Tibial artery (tissue), 4 donors: Measurements from ENCODE around the gene FOXD1.
"Not testable (repeated sequence)": the region's sequence is repeated elsewhere in the genome, so short reads cannot be mapped to it uniquely, and the experiment has no call there.

Source experiments
- DNase-seq, 2 donors: peaks; one replicate each; pipeline ENCODE4 v3.0.0-alpha.2; 2019
- H3K27ac ChIP-seq, 2 donors: fragments of 200-600 bp; sonication (generic) in 1 of 2; 1 replicate in 1 of 2; 2 replicates in 1 of 2; pipeline ENCODE4 v1.5.1; 2018 to 2019; ENCODE audit warnings: mild to moderate bottlenecking in 1 of 2
- H3K27me3 ChIP-seq, 2 donors: fragments of 200-600 bp; sonication (generic) in 1 of 2; one replicate each; pipeline versions ENCODE4 v1.5.1 to v1.6.0; 2016 to 2019
- H3K36me3 ChIP-seq, 3 donors: fragments of 200-600 bp; sonication (generic) in 2 of 3; one replicate each; pipeline ENCODE4 v1.5.1; 2016 to 2019; ENCODE audit warnings: mild to moderate bottlenecking in 2 of 3
- H3K4me1 ChIP-seq, 4 donors: fragments of 200-600 bp; sonication (generic) in 2 of 4; 1 replicate in 3 of 4; 2 replicates in 1 of 4; pipeline ENCODE4 v1.5.1; 2016 to 2019
- H3K4me3 ChIP-seq, 2 donors: fragments of 200-600 bp; sonication (generic) in 1 of 2; 1 replicate in 1 of 2; 2 replicates in 1 of 2; pipeline ENCODE4 v1.5.1; 2018 to 2019; ENCODE audit warnings: mild to moderate bottlenecking in 2 of 2
- H3K9me3 ChIP-seq, 3 donors: fragments of 200-600 bp; sonication (generic) in 1 of 3; one replicate each; pipeline ENCODE4 v1.5.1; 2016 to 2019
- intact Hi-C: fragments of 100-400 bp; cut with DNase I; formaldehyde crosslinking; loops from one replicate; pipeline ENCODE4 v1.15.0; 2023; ENCODE audit warnings: low total_unique reads
- TF ChIP-seq, protein P1 (sequence below), 2 experiments: fragments of 200-600 bp in 1 of 2; fragments of 450-650 bp in 1 of 2; IDR thresholded peaks; one replicate each; pipeline ENCODE4 v1.5.1; 2017 to 2019; ENCODE audit warnings: antibody characterized with exemption in 2 of 2, mild to moderate bottlenecking in 1 of 2, moderate library complexity in 1 of 2

The FOXD1 gene

GRCh38 chr5:73480500-73480899, 31.9 kb upstream of the FOXD1 start:
- Histone ChIP-seq H3K27me3 (peaks cover 0 to 4% of the 10 kb centered on the region in 2 donors), H3K4me1 (no peaks in the 10 kb centered on the region), H3K9me3 (no peaks in the 10 kb centered on the region), H3K36me3 (no peaks in the 10 kb centered on the region), H3K27ac (no peak overlapping the region), H3K4me3 (no peak overlapping the region)
- no peak for DNase-seq
- TF ChIP-seq, protein P1, sequence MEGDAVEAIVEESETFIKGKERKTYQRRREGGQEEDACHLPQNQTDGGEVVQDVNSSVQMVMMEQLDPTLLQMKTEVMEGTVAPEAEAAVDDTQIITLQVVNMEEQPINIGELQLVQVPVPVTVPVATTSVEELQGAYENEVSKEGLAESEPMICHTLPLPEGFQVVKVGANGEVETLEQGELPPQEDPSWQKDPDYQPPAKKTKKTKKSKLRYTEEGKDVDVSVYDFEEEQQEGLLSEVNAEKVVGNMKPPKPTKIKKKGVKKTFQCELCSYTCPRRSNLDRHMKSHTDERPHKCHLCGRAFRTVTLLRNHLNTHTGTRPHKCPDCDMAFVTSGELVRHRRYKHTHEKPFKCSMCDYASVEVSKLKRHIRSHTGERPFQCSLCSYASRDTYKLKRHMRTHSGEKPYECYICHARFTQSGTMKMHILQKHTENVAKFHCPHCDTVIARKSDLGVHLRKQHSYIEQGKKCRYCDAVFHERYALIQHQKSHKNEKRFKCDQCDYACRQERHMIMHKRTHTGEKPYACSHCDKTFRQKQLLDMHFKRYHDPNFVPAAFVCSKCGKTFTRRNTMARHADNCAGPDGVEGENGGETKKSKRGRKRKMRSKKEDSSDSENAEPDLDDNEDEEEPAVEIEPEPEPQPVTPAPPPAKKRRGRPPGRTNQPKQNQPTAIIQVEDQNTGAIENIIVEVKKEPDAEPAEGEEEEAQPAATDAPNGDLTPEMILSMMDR (IDR thresholded peaks at IDR 0.05) = no peak
- intact Hi-C loops = no loop called here

DNA sequence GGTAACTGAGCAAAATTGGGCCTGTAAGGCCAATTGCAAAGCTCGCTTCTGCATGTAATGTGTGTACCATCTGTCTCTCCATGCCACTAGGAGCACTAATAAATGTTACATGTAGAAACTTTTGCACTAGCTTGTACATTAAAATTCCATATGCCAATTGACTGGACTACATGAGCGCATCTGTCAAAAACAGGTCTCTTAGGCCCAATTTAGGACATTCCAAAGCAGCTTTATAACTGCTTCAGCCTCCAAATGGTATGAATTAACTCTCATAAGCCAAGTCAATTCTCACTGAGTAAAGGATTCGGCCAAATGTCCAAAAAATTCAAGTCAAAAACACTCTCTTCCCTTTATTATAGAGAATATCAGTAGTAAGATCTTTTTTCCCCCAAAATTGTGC, 23.5 kb upstream of the FOXD1 start:
- H3K36me3 ChIP-seq = no peaks in the 10 kb centered on the region
- intact Hi-C loops = no loop called here

DNA sequence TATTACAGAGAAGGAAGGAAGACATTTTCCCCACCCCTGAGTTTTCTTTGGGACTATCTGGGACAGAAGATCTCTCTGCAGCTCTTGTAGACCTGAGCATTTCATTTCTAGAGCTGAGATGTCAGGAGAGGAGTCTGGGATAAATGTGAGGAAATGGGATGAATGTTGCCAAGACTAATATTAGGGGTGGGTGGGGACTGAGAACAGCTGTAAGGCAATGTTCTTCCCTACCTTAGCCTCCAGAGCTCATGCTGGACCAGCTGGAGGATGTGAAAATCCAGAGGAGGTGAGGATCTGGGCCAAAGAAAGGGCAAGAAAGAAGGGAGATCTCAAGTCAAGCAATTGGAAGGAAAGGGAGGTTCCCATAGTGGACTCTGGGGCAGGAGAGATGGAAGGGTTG, 23.1 kb upstream of the FOXD1 start:
- Histone ChIP-seq H3K36me3 (no peaks in the 10 kb centered on the region), H3K27ac (no peak overlapping the region), H3K9me3 (no peaks in the 10 kb centered on the region), H3K4me1 (no peaks in the 10 kb centered on the region), H3K27me3 (no peaks in the 10 kb centered on the region), H3K4me3 (no peak overlapping the region)
- intact Hi-C loops = no loop called here
- TF ChIP-seq, protein P1 (IDR thresholded peaks at IDR 0.05) = no peak
- DNase-seq = no peak

More for the DNA sequence above, 23.5 kb upstream of the FOXD1 start:
- H3K9me3 ChIP-seq = no peaks in the 10 kb centered on the region
- no peak overlapping the region for H3K4me3 ChIP-seq
- H3K4me1 ChIP-seq = no peaks in the 10 kb centered on the region
- TF ChIP-seq, protein P1 (IDR thresholded peaks at IDR 0.05) = no peak
- no peaks in the 10 kb centered on the region for H3K27me3 ChIP-seq
- DNase-seq = no peak
- no peak overlapping the region for H3K27ac ChIP-seq

DNA sequence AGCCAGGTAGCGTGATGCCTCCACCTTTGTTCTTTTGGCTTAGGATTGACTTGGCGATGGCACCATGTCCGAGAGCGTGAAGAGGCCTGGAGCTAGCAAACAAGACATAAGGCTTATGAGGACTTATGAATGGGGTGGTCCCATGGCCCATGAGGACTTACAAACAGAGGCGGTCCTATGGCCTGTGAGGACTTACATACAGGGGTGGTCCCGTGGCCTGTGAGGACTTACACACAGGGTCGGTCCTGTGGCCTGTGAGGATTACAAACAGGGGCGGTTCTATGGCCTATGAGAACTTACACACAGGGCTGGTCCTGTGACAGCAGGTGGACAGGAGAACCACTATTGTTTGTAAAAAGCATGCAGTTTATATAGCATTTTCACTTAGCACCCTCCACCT, 21.3 kb upstream of the FOXD1 start:
- intact Hi-C loops = no loop called here
- Histone ChIP-seq H3K4me3 (no peak overlapping the region), H3K4me1 (no peaks in the 10 kb centered on the region), H3K27ac (no peak overlapping the region), H3K9me3 (no peaks in the 10 kb centered on the region), H3K27me3 (no peaks in the 10 kb centered on the region), H3K36me3 (no peaks in the 10 kb centered on the region)
- DNase-seq = no peak
- TF ChIP-seq, protein P1 (IDR thresholded peaks at IDR 0.05) = no peak

GRCh38 chr5:73468638-73469037, 20.1 kb upstream of the FOXD1 start:
- H3K36me3 ChIP-seq, H3K4me3 ChIP-seq, H3K9me3 ChIP-seq, H3K27ac ChIP-seq, intact Hi-C loops, H3K27me3 ChIP-seq, DNase-seq, H3K4me1 ChIP-seq: not testable (repeated sequence)

DNA sequence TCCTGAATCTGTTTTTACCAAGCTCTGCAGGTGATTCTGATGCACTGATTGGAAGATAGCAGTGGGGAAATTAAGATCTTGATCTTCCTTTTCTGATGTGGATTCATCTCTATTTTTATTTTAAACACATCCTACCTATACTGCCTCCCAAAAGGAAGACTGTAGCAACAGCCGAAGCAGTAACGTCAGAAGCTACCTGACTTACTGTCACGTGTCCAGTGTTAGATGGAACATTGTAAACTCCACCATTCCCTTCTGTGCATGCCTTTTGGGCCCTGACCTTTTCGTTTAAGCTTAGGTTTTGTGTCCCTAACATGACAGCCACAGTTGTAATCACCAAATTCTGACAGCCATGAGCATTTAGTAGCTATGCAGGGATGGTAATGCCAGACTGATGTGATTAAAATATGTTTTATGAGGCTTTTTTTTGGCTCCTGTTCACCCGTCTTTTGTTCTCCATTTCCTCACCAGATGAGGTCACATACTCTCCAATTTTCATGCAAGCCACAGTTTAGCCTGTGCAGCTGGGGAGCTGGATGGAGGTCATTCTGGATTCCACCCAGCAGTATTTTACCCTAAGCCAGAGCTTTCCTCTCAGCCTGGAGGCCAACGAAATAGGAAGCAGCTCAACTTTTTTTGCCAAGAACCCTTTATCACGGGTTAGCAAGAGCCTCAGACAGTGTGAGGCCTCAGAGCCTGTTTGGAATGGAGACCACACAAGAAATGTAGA, 15.6 kb upstream of the FOXD1 start:
- peaks cover 0 to 11% of the 10 kb centered on the region in 2 donors for H3K27me3 ChIP-seq
- intact Hi-C loops = no loop called here
- no peak overlapping the region for H3K27ac ChIP-seq
- no peaks in the 10 kb centered on the region for H3K4me1 ChIP-seq
- TF ChIP-seq, protein P1 (IDR thresholded peaks at IDR 0.05) = no peak
- no peak overlapping the region for H3K4me3 ChIP-seq
- no peaks in the 10 kb centered on the region for H3K36me3 ChIP-seq
- no peak for DNase-seq
- no peaks in the 10 kb centered on the region for H3K9me3 ChIP-seq
